GM12891 (cell line): ENCODE data around the gene KIAA0319L.

ENCODE experiments used
- POLR2A ChIP-seq: IDR thresholded peaks from 2 replicates; pipeline ENCODE4 v1.6.1; 2011; ENCODE audit warnings: low read depth, low read length, control low read depth
- TAF1 ChIP-seq: IDR thresholded peaks from 2 replicates; pipeline ENCODE4 v1.6.1; 2011; ENCODE audit warnings: low read depth, low read length, control low read depth

GRCh38 chr1:35603468-35603867 is 46.3 kb upstream of the KIAA0319L start:
- TF ChIP-seq TAF1 (no peak), POLR2A (no peak)
